T1000 (cell line): ENCODE data around the gene URB1.
A peak's percentile ranks its signal among the peaks of the same experiment; 100 is the strongest.
"Not testable (repeated sequence)": the region's sequence is repeated elsewhere in the genome, so short reads cannot be mapped to it uniquely, and the experiment has no call there.

ENCODE experiments used
- DNase-seq: peaks from one replicate; lab custom pipeline; 2025; ENCODE audit warnings: mixed read lengths; lab: John Stamatoyannopoulos, UW

Gene URB1, protein sequence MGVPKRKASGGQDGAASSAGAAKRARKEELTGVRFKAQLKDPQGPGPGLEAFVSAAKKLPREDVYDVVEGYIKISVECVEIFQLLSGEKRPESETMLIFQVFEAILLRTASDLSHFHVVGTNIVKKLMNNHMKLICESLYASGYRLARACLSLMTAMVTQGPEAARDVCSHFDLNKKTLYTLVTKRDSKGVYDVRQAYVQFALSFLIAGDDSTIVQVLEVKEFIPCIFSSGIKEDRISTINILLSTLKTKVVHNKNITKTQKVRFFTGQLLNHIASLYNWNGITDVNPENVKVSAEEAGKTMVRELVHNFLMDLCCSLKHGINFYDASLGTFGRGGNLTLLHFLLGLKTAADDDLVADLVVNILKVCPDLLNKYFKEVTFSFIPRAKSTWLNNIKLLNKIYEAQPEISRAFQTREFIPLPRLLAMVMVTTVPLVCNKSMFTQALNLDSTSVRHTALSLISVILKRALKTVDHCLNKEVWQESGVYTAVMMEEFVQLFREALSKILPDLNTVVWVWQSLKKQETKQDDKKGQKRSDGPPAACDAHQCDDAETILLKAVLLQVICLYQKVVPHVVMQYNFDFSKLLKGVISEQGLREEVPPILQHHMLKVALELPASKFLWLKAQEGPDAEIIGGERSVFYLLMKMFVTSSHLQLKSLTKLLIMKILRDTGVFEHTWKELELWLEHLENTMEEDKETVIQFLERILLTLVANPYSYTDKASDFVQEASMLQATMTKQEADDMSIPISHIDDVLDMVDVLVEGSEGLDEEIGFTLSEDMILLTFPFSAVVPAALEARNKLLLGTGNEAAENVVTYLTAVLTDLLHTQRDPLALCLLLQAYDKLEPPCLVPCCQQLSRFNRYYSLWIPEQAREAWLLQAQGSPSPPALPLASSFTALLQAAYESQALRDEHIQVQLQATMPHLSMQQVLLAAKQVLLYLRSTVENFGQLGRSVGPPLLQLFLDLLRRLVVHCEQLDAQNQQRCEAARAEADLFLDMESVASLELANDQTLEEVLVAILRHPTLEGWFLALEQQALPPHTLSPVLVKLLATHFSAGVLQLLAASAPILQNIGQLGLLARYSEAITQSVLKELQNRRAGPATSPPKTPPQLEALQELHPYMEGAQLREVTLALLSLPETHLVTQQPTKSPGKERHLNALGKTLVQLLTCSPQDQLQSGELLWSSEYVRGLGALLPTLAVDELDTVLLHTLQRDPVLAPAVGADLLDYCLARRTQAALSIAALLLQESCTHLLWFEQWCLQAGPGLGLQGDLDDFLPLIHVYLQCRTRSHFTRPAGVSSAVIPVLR (N-terminal part only)

GRCh38 chr21:32392880-32393676, at the start of gene URB1:
URB1 (minus strand) TSS chr21:32393012; CDS start chr21:32392910, 102 bp downstream.
- peak; percentile 88 for DNase-seq

DNA sequence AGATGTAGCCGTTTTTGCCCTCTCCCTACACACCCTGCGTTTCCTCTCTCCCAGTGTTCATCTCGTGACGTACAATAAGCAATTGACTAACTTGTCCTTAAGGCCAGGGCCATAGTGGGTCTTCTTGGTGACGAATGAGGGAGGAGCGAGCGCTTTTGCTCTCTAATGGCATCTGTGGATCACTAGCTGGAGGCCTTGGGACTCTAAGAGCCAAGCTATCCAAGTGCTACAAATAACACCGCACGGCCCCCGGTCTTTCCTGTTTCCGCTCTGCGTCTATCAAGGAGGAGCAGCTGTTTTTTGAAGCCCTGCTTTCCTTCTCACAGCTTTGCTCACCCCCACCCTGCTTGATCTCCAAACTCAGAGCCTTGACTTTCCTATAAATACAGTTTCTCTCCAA, 44.9 kb upstream of the URB1 start:
- DNase-seq = no peak

DNA sequence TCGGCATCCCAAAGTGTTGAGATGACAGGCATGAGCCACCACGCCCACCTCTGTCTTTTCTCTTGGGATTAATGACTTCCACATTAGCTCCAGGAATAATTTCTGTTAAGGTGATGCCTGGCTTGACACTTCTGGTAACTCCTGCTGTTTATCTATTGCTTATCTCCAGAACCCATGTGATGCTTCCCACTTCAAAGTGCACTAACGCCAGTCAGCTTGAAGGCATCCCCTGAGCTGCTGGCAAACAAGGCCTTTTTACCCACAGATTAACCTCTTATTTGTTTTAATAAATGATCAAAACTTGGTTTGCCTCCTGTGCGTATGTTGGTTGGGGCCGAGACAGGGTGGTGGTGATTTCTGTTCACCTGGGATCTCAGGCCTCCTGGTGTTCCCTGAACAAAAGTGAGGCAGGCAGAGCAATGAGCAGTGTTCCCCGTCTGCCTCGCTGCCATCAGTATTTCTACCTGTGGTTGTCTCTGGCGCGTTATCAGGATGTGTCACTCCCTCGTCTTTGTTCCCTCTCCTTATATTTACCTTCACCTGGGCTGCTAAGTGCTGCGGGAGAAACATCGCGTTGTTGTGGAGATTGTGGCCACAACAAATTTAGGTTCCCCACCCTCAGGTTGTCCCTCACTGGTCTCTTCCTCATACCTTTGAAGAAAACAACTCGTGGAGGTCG, 40.3 kb upstream of the URB1 start:
- DNase-seq = not testable (repeated sequence)

DNA sequence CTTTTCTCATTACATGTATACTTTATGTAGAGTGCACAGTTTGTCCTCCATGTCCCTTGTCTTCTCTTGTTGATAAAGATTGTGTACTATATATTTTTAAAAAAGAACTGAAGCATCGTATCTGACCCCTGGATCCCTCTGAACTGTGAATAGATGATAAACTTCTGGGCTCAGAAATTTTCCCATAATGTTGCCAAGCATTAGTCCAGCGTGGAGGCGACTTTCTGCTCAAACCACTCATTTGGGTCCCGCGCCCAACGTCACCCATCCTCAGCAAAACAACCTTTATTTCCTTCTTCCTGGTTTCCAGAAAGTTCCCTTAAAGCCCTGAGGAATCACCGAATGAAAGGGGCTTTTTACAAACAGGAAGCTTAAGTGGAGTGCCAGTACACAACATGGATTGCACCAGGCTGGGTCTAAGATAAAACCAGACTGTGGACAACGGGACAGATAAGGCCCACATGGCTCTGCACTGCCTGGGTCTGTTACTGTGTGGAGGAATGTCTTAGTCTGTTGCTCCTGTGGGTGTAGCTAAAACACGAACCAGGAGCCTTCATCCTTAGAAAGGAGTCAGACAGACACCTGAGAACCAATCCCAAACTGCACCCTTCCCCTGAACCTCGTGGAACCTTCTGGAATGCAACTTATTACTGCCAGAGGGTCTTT, 35.3 kb upstream of the URB1 start:
- no peak for DNase-seq

DNA sequence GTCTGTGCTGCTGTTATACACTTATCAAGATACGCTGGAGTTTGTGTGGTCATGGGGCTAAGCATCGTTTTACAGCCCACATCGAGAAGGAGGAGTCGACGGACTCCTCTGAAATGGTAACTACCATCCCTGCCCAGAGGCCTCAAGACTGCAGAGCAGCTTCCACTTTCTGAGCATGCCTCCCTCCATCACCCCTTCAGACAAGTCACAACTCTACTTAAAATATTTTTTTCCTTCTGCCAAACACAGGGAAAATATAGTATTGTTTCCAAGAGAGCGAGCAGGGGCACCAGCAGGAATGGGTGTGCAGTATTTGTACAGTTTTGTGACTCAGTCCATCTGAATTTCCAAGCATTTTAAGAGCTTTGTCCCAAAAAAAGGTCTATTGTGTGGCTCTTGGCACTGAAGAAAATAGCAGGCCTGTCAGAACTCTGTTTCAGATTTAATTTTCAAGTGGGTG, 33.8 kb upstream of the URB1 start:
- no peak for DNase-seq

GRCh38 chr21:32426066-32426465, 33.3 kb upstream of the URB1 start:
- DNase-seq = no peak

DNA sequence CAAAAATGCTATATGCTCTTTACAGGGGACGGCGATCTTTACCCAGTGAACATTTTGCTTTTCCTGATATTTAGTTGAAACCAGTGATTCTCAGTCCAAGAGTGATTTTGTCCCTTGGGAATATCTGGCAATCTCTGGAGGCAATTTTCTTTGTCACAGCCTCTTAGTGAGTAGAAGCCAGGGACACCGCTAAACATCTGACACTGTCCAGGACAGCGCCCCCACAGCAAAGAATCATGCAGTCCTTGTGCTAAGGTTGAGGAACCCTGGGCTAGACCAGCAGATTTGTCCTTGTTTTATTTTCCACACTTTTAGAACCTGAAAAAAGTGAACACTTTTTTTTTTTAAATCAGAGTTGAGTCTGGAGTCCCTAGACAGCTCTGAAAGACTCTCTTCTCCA, 32.8 kb upstream of the URB1 start:
- DNase-seq = no peak

- DNase-seq = no peak
Observed at GRCh38 chr21:32424674-32425073, 31.9 kb upstream of the URB1 start.

- no peak for DNase-seq
Observed at GRCh38 chr21:32424191-32424535, 31.4 kb upstream of the URB1 start.

DNA sequence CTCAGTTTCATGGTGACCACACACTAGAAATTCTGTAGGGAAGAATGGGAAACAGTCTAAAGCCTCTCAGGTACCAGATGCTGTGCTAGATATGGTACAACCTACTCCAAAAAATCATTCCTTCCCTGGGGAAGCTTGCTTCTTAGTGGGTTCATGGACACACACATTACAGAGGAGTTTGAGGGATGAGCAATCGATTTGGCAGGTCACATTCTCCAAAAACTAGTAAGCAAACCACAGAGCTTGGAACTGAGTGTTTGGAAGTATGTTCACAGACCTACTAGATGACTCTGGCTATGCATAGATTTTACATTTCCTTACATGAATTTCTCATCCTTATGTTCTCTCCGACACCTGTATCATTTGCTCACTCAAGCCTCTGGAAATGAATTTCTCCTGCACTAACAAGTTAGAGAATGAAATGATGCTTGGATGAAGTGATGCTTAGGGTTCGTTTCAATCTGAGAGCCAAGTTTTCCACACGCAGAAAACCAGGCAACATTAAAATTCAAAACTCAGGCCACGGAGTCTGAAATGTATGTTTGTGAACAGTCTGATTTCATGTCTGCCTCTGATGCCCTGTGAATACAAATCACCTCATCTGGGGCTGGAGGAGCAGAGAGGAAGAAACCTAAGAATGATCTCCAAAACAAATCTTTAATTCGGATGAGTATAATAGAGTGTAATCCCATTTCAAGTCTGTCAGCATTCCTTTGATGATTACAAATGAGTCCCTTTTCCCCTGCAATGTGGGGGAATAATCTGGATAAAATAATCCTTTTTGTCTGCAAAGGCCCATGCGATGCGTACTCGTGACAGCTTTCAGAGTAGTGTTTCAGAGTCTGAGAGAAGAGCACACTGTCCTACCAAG, 30.7 kb upstream of the URB1 start:
- peak; percentile 13 for DNase-seq

- DNase-seq = no peak
Observed at GRCh38 chr21:32422064-32422463, 29.3 kb upstream of the URB1 start.

GRCh38 chr21:32418146-32418545, 25.3 kb upstream of the URB1 start:
- DNase-seq = no peak

GRCh38 chr21:32415451-32416398, 22.9 kb upstream of the URB1 start:
- DNase-seq = no peak

DNA sequence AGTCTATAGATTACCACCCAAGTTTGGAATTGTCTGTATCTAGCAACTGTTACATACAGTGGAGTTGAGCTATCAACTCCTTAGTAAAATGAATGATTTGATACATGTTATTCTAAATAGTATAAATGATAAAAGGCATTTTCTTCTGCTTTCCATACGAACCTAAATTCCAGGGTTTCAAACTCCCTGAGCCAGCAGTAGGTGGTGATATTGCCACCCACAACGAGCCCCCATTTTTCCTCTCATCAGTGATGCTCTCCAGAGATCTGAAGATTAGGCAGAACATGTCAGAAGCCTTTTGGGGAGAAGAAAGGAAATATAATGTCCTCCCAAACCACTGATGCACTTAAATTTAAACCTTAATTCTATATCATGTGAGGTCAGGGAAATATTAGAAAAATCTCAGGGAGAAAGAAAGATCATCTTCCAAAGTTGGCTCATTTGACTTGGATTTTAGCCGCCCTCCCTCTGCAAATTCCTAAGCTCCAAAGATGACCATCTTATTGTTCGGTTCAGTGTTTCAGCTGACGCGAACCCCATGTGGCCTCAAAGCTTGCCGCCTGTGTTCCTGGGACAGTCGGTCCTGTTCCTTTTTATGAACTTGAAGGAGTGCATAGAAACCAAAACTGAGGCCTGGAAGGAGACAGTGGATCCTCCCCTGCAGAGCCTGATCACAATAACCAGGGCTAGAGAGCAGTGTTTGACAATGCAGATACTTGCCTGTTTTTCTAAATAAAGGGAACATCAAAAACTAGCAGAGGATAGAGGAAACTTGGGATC, 22.0 kb upstream of the URB1 start:
- no peak for DNase-seq

GRCh38 chr21:32413697-32414578, 21.1 kb upstream of the URB1 start:
- no peak for DNase-seq

DNA sequence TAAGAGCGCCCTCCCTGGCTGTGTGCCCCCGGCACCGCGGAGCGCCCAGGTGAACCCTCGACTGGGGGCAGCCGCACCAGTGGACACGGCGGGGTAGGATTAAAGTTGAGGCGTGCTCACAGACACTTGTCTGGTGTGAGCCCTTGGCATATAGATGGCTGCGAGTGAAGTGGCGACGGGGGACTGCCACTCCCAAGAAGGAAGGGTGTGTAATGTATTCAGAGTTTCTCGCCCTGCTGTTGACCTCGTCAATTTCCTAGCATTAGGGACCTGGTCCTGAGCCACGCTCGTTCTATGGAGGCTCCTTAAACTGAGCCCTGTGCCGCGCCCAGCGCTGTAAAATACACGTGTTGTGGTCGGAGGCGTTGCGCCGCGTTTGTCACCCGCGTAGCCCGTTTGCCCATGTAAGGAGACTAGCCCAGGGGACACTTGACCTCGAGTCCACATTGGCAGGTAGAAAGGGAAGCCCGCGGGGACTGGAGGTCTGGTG, 20.2 kb upstream of the URB1 start:
- DNase-seq = no peak
